HG02642 (cell line): ENCODE measurements around the gene CYGB.
A peak's percentile ranks its signal among the peaks of the same experiment; 100 is the strongest.
"Not testable (repeated sequence)": the region's sequence is repeated elsewhere in the genome, so short reads cannot be mapped to it uniquely, and the experiment has no call there.

ENCODE experiments used
- ATAC-seq: cut with Tn5 transposase; IDR thresholded peaks from one replicate; pipeline ENCODE4 v1.9.1; 2021; ENCODE audit warnings: mild to moderate bottlenecking; ENCODE audit not compliant: unreplicated experiment, poor library complexity

CYGB gene

DNA sequence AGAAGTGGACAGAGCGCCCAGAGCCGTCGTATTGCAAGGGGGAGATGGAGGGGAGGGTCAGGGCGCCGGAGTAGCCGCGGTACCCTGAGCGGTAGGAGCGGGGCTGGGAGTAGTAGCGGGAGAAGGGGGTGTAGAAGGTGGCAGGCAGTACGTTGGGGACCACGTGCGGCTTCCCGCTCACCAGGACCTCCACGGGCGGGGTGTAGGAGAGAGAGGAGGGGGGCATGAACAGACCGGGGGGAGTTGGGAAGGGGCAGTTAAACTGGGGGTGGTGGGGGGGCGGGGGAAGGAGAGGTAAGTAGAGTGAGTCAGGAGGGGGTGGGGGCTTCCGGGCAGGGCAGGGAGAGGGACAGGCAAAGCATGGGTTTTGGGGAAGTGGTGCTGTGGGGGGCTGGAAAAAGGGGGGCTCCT, 31.3 kb upstream of the CYGB start:
- ATAC-seq = no peak

DNA sequence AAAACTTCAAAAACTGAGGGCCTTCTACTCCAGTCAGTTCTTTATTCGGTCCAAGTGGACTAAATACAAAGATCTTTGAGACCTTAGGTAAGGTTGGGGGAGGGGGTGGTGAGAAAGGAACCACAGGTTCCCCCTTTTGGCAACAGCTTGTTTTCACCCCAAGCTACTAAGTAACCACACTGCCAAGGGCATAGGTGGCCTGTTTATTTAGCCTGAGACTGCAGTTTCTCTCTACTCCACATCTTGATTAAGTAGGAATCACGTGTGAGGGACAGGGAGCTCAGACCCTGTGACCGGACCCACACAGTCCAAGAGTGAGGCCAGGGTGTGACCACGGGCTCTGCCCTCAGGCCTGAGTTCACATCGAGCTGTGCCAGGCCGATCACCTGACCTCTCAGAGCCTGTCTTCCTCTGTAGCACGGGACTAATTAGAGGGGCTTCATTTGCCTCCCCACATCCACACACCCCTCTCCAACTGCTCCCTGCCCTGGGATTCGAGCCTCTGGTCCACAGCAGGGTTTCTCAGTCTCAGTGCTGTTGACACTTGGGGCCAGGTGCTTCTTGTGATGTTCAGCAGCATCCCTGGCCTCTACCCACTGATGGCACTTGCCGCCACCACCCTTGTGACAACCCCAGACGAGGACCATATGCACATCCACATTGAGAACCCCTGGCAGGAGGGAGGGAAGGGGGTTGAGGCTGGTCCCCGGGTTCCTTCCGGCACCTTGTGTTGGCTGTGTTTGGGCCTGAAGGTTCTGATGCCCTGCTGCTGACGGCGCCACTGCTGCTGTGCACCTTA, 30.3 kb upstream of the CYGB start:
- ATAC-seq = no peak

DNA sequence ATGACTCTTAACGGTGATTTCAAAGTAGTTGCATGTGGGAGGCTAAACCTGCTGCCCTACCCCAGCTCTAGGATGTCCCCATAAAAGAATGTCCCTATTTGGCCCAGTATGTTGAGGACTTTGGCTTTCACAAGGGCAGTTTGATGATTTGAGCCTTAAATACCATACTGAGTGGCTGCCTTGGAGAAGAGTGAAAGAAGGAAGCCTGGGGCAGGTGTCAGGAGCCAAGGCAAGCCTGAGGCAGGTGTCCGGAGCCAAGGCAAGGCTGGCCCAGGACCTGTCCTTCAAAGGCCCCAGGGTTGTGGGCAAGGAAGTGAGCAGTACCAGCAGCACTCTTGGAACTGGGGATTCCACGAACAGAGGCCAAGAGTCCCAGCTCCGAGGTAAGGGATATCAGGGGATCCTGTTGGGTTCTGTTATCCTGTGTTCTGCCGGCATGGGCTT, 29.5 kb upstream of the CYGB start:
- ATAC-seq = no peak

DNA sequence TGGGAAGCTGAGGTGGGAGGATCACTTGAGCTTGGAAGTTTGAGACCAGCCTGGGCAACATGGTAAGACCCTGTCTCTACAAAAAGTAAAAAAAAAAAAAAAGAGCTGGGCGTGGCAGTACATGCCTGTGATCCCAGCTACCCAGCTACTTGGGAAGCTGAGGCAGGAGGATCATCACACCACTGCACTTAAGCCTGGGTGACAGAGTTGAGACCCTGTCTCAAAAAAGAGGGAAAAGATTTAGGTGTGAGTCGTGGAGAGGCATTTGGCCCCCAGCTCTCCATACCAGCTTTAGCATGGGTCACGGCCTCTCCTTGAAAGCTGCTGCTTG, 29.1 kb upstream of the CYGB start:
- ATAC-seq = no peak

DNA sequence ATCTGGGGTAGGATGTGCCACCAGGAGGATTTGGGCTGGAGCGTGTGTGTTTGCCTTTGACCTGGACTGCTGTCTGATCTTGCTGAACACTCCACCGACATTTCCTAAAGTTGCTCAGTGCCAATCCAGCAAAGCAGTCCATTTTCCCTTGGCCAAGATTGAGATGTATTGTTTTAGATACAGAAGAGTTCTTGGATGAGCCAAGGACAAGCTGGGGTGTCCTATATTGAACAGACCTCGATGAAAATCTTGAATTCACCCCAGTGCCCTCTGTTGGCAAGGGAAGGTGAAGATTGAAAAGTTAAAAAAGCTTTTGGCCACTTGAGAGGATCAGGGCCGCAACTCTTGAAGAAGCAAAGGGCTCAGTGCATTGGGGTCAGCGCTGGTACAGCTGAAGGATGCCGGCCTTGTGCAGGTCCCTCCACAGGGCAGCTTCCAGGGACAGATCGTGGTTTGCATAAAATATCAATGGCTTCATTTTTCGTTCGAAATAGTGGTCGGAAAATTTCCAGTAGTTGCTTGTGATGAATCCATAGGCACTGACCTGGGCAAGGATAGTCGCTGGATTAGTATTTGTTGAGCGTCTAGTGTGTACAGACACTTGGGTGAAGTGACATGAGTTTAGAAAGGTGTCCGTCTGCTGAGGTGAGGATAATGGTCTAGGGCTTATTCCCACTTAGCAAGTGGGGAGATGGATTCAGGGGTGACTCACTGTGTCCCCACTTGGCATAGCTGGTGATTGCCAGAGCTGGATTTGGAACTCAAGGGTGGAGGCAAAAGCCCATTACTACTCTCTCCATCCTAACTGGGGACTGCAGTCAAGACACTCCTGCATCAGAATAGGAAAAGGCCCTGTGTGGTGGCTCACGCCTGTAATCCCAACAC, 28.5 kb upstream of the CYGB start:
- no peak for ATAC-seq

DNA sequence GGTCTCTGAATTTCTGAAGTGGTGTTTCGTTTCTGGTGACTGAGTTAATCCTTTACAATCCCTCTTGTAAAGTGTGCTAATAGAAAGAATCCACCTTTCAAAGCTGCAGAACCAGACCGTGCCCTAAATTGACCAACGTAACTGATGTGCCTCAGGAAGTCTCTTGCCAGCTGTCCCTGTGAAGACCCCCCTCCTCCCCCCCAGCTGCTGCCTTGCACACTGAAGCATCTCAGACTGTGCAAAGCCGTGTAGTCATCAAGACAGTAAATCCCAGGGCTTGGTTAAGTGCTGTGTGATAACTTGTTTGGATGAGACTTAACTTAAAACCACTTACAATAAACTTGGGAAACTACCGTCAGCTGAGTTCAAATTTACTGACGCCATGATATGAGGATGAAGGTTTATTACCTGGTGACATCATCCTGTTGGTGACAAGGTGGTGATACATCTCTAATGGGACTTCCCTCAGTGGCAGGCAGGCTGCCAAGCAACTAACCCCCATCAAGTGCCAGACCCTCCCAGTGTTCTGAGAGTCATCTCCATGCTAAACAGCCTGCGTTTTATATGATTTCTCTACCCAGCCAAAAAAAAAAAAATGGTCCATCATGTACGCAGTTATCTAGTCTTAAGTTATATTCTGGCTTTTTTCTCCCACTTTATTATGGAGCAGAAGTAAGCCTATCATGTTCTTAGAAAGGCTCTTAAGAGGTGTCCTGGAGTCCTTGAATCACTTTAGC, 27.6 kb upstream of the CYGB start:
- ATAC-seq = not testable (repeated sequence)

DNA sequence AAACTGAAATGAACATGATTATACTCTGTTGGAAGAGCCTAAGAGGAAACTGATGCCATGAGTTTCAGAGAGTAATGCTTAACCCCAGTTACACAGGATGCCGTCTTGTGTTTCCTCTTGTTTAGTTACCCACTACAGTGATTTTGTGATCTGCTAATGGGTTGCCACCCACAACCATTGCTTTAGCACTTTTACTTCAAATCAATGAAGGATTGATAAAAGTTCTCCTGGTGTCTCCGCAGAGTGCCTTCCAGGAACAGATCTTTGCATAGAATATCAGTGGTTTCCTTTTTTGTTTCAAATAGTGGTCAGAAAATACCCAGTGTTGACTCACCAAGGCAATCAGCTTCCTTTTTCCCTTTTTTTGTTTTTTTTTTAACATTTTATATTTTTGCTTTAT, 25.9 kb upstream of the CYGB start:
- not testable (repeated sequence) for ATAC-seq

DNA sequence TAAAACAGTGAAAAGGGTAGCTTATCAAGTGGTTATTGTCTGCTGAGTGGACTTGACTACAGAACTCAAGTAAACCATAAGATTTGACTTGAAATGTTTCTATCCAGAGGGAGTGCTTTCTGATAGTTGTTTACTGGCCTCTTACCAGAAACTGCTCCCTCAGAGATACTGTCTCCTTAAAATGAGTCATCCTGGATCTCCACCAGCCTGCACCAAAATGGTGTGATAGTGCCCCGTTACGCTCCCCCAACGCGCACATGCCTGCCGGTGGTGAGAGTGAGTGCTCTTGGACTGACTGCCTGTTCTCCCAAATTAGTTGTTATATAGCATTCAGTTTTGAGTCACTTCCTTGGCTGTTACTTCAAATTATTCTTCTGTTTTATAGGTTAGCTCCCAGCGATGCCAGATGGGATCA, 25.2 kb upstream of the CYGB start:
- no peak for ATAC-seq

DNA sequence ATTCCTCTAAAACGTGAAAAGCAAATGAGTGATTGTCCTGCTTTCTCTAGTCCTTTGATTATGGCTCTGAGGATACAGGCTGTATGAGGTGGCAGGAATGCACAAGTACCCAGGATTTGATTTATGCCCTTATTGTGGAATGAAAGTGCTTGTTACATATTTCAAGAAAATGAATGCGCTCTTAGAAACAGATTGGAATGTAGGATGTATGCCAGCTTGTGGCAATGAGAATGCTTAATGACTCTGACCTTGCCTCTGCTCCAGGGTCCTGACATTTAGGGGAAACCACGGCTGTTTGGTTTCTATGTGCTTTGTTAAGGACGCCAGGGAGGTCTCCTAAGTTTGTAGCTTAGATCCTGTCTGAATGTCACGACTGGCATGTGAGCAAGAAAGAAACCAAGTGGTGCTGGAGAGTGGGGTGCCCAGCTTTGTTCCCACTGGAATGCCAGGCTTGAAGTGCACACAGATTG, 24.3 kb upstream of the CYGB start:
- ATAC-seq = no peak

DNA sequence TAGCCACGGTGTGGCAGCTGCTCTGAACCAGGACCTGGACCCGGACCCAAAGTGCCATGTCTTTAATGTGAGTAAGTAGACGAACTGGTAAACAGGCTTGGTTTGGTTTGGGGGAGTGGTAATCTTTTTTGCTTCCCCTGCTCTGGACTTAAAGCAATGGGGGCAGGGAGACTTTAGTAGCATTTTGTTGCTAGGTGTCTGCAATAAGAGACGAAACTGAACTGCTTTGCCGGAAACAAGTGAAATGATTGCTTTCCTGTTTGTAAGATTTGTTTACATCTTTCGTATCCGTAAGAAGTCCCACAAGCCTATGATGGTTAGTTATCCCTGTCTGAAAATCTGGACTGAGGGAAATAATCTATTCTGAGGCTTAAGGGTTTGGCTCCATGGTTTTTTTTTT, 23.8 kb upstream of the CYGB start:
- no peak for ATAC-seq

DNA sequence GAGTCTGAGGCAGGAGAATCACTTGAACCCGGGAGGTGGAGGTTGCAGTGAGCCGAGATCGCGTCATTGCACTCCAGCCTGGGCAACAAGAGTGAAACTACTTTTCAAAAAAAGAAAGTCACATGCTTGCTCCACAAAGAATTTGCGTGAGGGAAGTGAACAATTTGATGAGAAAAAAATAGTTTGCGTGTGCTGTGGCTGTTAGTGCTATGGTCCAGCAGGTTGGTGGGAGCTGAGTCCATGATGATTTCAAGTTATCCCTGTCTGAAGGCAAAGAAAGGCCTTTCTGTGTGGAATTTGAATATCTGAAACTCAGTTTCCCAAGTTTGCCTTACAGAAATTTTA, 23.3 kb upstream of the CYGB start:
- no peak for ATAC-seq

DNA sequence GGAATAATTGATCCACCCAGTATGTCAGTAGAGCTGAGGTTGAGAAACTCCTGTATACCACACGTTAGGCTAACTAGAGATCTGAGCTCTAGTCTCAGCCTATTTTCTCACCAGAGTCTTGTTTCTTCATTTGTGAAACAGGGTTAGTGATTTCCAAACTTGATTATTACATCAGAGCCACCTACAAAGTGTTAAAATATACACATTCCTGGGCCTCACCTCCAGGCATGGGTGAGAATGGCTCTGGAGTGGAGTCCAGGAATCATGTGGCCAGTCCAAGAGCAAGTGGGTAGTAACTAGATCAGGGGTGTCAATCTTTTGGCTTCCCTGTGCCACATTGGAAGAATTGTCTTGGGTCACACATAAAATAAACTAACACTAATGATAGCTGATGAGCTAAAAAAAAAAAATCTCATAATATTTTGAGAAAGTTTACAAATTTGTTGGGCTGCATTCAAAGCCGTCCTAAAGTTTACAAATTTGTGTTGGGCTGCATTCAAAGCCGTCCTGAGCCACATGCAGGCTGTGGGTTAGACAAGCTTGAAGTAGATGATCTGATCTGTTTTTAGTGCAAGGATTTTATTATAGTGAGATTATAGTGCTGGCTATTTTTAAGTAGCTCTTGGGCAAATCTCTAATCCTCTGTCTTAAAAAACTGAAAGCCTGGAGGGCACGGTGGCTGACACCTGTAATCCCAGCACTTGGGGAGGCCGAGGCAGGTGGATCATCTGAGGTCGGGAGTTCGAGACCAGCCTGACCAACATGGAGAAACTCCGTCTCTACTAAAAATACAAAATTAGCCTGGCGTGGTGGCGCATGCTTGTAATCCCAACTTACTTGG, 22.7 kb upstream of the CYGB start:
- ATAC-seq = no peak

DNA sequence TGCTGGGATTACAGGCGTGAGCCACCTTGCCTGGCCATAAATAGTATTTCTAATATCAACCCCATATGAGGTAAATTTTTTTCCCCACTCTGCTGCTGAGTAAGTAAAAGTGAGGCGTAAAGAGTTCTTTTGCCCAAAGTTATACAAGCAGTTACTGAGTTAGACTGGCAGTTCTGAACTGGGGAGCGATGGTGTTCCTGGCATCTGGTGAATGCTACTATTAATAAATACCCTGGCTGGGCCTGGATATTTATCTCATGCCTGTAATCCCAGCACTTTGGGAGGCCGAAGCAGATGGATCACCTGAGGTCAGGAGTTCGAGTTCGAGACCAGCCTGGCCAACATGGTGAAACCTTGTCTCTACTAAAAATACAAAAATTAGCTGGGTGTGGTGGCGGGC, 22.0 kb upstream of the CYGB start:
- not testable (repeated sequence) for ATAC-seq

DNA sequence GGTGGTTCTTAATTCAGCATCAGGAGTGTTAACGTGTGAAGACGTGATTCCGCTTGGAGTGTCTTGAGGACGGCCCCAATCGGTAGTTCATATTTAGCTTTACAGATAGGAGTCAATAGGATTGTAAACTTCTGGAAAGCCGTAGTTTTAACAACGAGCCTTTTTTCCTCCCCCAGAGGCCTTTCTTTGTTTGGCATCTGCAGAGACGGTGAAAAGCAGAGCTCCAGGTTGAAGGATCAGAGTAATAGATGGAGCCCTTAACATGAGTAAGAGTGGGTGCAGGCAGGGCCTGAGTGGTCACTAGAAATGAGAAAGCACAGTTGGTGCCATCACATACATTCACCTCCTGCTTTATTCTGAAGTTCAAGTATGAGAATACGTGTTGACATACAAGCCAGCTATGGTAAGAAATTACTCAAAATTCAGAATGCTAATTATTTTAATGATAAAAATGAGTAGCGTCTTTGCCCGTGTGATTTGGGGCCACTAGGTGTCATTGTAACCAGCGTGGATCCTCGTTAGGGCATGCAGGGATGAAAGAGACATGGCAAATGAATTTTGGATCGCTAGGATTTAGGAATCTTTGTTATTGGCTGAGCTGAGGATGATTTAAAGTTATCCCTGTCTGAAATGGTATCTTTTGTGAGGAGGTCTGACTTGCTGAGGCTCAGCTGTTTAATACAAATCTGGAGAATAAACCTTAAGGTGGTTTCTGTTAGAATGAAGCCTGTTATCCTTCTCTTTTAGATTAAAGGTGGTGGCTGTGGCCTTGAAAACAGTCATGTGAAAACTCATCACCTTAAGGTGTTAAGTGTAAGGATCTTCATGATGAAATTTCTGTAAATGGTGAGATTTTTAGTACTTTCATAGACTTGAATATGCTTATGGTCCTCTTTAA, 20.9 kb upstream of the CYGB start:
- no peak for ATAC-seq

DNA sequence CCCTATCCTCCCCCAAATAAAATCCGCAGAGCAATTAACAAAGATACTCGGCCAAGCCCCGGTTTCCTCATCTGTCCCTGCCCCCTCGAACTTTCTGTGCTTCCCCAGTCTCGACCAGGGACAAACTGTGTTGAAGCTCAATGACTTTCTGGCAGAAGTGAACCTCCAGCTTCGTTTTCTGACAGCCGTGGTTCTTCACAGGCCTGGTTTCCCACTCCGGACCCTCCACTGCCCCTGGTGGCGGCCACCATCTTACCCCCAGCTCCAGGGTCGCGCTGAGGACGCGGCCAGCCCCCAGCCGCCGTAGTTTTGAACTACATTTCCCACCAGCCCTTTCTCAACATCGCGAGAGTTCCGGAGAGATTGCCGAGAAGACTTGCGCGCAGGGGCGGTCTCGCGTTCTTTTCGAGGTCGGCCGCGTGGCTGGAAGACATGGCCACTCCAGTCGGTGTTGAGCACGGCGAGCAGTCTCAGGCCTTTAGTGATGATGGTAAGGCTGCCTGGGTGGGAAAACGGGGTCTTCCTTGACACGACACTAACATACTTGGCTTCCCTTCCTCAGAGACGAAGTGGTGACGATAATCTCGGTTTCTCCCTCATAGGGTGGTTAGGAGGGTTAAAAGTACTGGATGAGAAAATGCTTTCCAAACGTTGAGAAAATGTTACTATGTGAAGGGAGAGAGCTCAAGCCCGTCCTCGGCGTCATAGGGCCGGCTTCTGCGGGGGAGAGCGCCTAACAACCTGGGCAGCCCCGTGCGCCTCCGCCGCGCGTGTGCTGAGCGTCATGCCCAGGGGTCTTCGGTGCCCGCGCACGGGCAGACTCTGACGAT, 20.1 kb upstream of the CYGB start:
- peak; percentile 91 for ATAC-seq

DNA sequence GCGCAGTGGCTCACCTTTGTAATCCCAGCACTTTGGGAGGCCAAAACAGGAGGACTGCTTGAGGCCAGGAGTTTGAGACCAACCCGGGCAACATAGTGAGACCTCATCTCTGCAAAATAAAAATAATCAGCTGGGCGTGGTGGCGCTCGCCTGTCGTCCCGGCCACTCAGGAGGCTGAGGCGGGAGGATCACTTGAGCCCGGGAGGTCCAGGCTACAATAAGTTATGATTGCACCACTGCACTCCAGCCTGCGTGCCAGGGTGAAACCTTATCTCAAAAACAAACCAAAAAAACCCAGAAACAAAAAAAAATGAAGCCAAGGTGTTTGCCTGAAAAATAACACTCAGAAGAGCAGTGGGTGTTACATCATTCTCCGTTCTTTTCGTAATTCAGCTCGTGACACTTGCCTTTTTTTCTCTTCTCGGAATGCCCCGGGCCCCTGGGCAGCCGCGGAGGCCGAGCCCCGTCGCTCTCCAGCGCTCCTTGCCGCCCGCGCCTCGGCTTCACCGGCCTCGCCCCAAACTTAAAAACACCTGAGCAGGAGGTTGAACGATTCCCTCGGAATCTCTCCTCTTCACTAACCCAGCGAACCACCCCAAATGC, 19.4 kb upstream of the CYGB start:
- peak; percentile 6 for ATAC-seq

DNA sequence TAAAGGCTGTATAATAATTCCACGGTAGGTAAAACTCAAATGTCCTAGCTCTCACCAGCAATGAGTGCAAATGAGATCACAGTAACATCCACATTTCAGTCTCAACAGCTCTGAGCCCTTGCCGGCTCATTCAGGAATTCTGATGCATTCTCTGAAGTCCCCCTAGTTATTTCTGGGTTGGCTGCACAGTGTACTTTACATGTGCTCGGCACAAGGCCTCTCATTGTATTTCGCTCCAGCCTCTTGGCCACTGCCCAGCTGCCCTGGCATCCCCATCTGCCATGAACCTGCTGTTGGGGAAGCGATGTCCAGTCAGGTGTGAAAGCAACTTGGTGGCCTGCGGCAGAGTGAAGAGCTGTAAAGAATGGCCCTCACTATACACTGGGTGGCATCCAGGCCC, 16.6 kb upstream of the CYGB start:
- ATAC-seq = no peak
